ENCODE measurements around the gene IQCK. TPM values are rescaled to one million over a fixed set of nuclear protein-coding genes. Genes with fewer than 3 reads are reported as not detected.

Gene IQCK
- total RNA-seq, 1 donor from 2014 or later: 6.5 TPM

- ATAC-seq (no peak), DNase-seq (no peak)
- intact Hi-C loops (cut with micrococcal nuclease): no loop called here
Measured at GRCh38 chr16:19872179-19872863, 154.2 kb downstream of the IQCK start.

- ATAC-seq (no peak), DNase-seq (no peak)
- intact Hi-C loops (cut with micrococcal nuclease): no loop called here
Measured at GRCh38 chr16:19872935-19873334, 154.9 kb downstream of the IQCK start.

- DNase-seq (no peak), ATAC-seq (peak; percentile 66)
- intact Hi-C loops (cut with micrococcal nuclease): no loop called here
Measured at GRCh38 chr16:19874026-19874425, 156.0 kb downstream of the IQCK start.

GRCh38 chr16:19874851-19875546 lies 156.9 kb downstream of the IQCK start:
- DNase-seq (no peak), ATAC-seq (no peak)
- intact Hi-C loops (cut with micrococcal nuclease): no loop called here

- no peak for ATAC-seq
- DNase-seq: no peak
- intact Hi-C loops (cut with micrococcal nuclease): no loop called here
Measured at GRCh38 chr16:19875900-19876299, 157.8 kb downstream of the IQCK start.

GRCh38 chr16:19876501-19877059 lies 158.5 kb downstream of the IQCK start:
- ATAC-seq (peak; percentile 34), DNase-seq (no peak)
- intact Hi-C loops (cut with micrococcal nuclease): no loop called here

GRCh38 chr16:19878757-19879156 lies 160.7 kb downstream of the IQCK start:
- no peak for ATAC-seq

GRCh38 chr16:19879241-19879792 lies 161.2 kb downstream of the IQCK start:
- DNase-seq (peak; percentile 48), ATAC-seq (peak; percentile 28)
- intact Hi-C loops (cut with micrococcal nuclease): no loop called here

More at GRCh38 chr16:19878757-19879156, 160.7 kb downstream of the IQCK start:
- intact Hi-C loops (cut with micrococcal nuclease): no loop called here
- DNase-seq: no peak

- intact Hi-C loops (cut with micrococcal nuclease): no loop called here
- DNase-seq (no peak), ATAC-seq (no peak)
Measured at GRCh38 chr16:19881028-19881427, 163.0 kb downstream of the IQCK start.

GRCh38 chr16:19881783-19882182 lies 163.7 kb downstream of the IQCK start:
- no peak for ATAC-seq
- no peak for DNase-seq
- intact Hi-C loops (cut with micrococcal nuclease): no loop called here

GRCh38 chr16:19882186-19882585 lies 164.1 kb downstream of the IQCK start:
- no peak for ATAC-seq

GRCh38 chr16:19882646-19883045 lies 164.6 kb downstream of the IQCK start:
- DNase-seq: no peak
- no peak for ATAC-seq
- intact Hi-C loops (cut with micrococcal nuclease): no loop called here

More at GRCh38 chr16:19882186-19882585, 164.1 kb downstream of the IQCK start:
- intact Hi-C loops (cut with micrococcal nuclease): no loop called here
- no peak for DNase-seq

GRCh38 chr16:19883296-19883965 lies 165.4 kb downstream of the IQCK start:
- ATAC-seq (peak; percentile 70), DNase-seq (peak; percentile 74)
- intact Hi-C loops (cut with micrococcal nuclease): no loop called here

GRCh38 chr16:19883966-19884485 lies 166.0 kb downstream of the IQCK start:
- DNase-seq: peak; percentile 53
- intact Hi-C loops (cut with micrococcal nuclease): no loop called here
- ATAC-seq: peak; percentile 41

GRCh38 chr16:19884611-19885450 lies 166.8 kb downstream of the IQCK start, which contains the start of gene GPRC5B:
TSS of gene GPRC5B (minus strand) at chr16:19884848. CDS start at chr16:19872845, 12,003 bp downstream.
- intact Hi-C loops (cut with micrococcal nuclease): no loop called here

GRCh38 chr16:19885451-19886072 lies 167.5 kb downstream of the IQCK start:
- intact Hi-C loops (cut with micrococcal nuclease): loop anchor here (1.0 kb wide), 1 partner anchor 284 kb away; no protein-coding TSS in a partner anchor
- DNase-seq (peak; percentile 52), ATAC-seq (peak; percentile 18)

More at GRCh38 chr16:19884611-19885450, 166.8 kb downstream of the IQCK start, which contains the start of gene GPRC5B:
- ATAC-seq (peak; percentile 73), DNase-seq (peak; percentile 83)

GRCh38 chr16:19886073-19886941 lies 168.2 kb downstream of the IQCK start:
- DNase-seq (peak; percentile 84), ATAC-seq (peak; percentile 43)
- intact Hi-C loops (cut with micrococcal nuclease): loop anchor here (1.0 kb wide), 1 partner anchor 285 kb away; no protein-coding TSS in a partner anchor
